HepG2 (cell line): Measurements from ENCODE around the gene PARP15. TPM values are rescaled to one million over a fixed set of nuclear protein-coding genes. Genes with fewer than 3 reads are reported as not detected.

Experiments used
- ARNT2 ChIP-seq: sonication (generic); formaldehyde crosslinking; IDR thresholded peaks from 2 replicates; pipeline ENCODE4 v1.8.0; 2022; ENCODE audit warnings: mild to moderate bottlenecking, low read depth, missing genetic modification reagents, moderate library complexity
- ARNTL ChIP-seq: sonication (generic); formaldehyde crosslinking; IDR thresholded peaks from 2 replicates; pipeline ENCODE4 v1.4.0; 2020; ENCODE audit warnings: mild to moderate bottlenecking, missing genetic modification reagents
- CAMTA2 ChIP-seq: sonication (generic); formaldehyde crosslinking; IDR thresholded peaks from 2 replicates; pipeline ENCODE4 v1.4.0; 2020; ENCODE audit warnings: mild to moderate bottlenecking, missing genetic modification reagents, borderline replicate concordance
- EP300 ChIP-seq, 3 experiments: sonication (generic) in 1 of 3; formaldehyde crosslinking in 1 of 3; IDR thresholded peaks; 2 replicates each; pipeline versions ENCODE4 v1.5.1 to v1.6.1; 2011 to 2020; ENCODE audit warnings: low read depth in 2 of 3, low read length in 2 of 3, borderline replicate concordance in 1 of 3, improper control_type of control experiment in 1 of 3, mild to moderate bottlenecking in 1 of 3, missing genetic modification reagents in 1 of 3, moderate library complexity in 1 of 3
- HCFC1 ChIP-seq: fragments of 150-350 bp; IDR thresholded peaks from 2 replicates; pipeline ENCODE4 v1.6.1; 2014; ENCODE audit warnings: low read depth, low read length
- HIVEP1 ChIP-seq: sonication (generic); formaldehyde crosslinking; IDR thresholded peaks from 2 replicates; pipeline ENCODE4 v1.4.0; 2020; ENCODE audit warnings: mild to moderate bottlenecking, missing genetic modification reagents
- KLF13 ChIP-seq: sonication (generic); formaldehyde crosslinking; IDR thresholded peaks from 2 replicates; pipeline ENCODE4 v1.4.0; 2020; ENCODE audit warnings: mild to moderate bottlenecking, missing genetic modification reagents
- KLF16 ChIP-seq, 2 experiments: sonication (generic) in 1 of 2; formaldehyde crosslinking in 1 of 2; IDR thresholded peaks; 2 replicates each; pipeline versions ENCODE4 v1.6.1 to v1.8.0; 2016 to 2023; ENCODE audit warnings: missing genetic modification reagents in 2 of 2, missing compliant biosample characterization in 1 of 2
- PITX1 ChIP-seq: sonication (generic); formaldehyde crosslinking; IDR thresholded peaks from 2 replicates; pipeline ENCODE4 v1.5.1; 2020; ENCODE audit warnings: mild to moderate bottlenecking, missing genetic modification reagents
- TOE1 ChIP-seq: sonication (generic); formaldehyde crosslinking; IDR thresholded peaks from 2 replicates; pipeline ENCODE4 v1.4.0; 2020; ENCODE audit warnings: mild to moderate bottlenecking, missing genetic modification reagents
- ZBTB8A ChIP-seq: sonication (generic); formaldehyde crosslinking; IDR thresholded peaks from 2 replicates; pipeline ENCODE4 v1.4.0; 2020; ENCODE audit warnings: mild to moderate bottlenecking, low read depth, missing genetic modification reagents, borderline replicate concordance
- ZNF329 ChIP-seq: sonication (generic); formaldehyde crosslinking; IDR thresholded peaks from 2 replicates; pipeline ENCODE4 v1.9.0; 2021; ENCODE audit warnings: low read depth, mild to moderate bottlenecking, missing genetic modification reagents
- ZNF432 ChIP-seq: sonication (generic); formaldehyde crosslinking; IDR thresholded peaks from 2 replicates; pipeline ENCODE4 v1.5.0; 2020; ENCODE audit warnings: missing genetic modification reagents, mild to moderate bottlenecking, borderline replicate concordance
- ZNF556 ChIP-seq: sonication (generic); formaldehyde crosslinking; IDR thresholded peaks from 2 replicates; pipeline ENCODE4 v1.4.0; 2020; ENCODE audit warnings: mild to moderate bottlenecking, missing genetic modification reagents, borderline replicate concordance
- ZNF557 ChIP-seq: sonication (generic); formaldehyde crosslinking; IDR thresholded peaks from 2 replicates; pipeline ENCODE4 v1.4.0; 2020; ENCODE audit warnings: missing genetic modification reagents
- ZNF678 ChIP-seq: sonication (generic); formaldehyde crosslinking; IDR thresholded peaks from 2 replicates; pipeline ENCODE4 v1.4.0; 2020; ENCODE audit warnings: mild to moderate bottlenecking, missing genetic modification reagents
- polyA plus RNA-seq, 8 experiments: library from polyadenylated mRNA; depleted of rRNA in 3 of 8; stranded (reverse) in 7 of 8; unstranded in 1 of 8; fragments of >200 nt; fragmentation: Illumina TruSeq in 4 of 8; extraction: Trizol in 4 of 8; gene quantifications; 2 replicates each; pipeline versions ENCODE4 v1.2.1 to v1.2.3, GENCODE V29; 2011 to 2016; ENCODE audit warnings: low read depth in 4 of 8, missing spikeins in 1 of 8, mixed read lengths in 1 of 8; ENCODE audit not compliant: insufficient read depth in 1 of 8
- total RNA-seq, 5 experiments: library from RNA; depleted of rRNA; stranded (reverse); fragments of >200 nt; fragmentation: Illumina TruSeq; extraction: Trizol; gene quantifications; 2 replicates each; pipeline ENCODE4 v1.2.3, GENCODE V29; 2016; ENCODE audit warnings: low read depth in 1 of 5
- TF ChIP-seq, protein P1 (sequence below): sonication (generic); formaldehyde crosslinking; IDR thresholded peaks from 2 replicates; pipeline ENCODE4 v1.4.0; 2020; ENCODE audit warnings: mild to moderate bottlenecking, missing genetic modification reagents
- TF ChIP-seq, protein P2 (sequence below): sonication (generic); formaldehyde crosslinking; IDR thresholded peaks from 2 replicates; pipeline ENCODE4 v1.5.1; 2020; ENCODE audit warnings: missing genetic modification reagents, mild to moderate bottlenecking, borderline replicate concordance
- TF ChIP-seq, protein P3 (sequence below): sonication (generic); formaldehyde crosslinking; conservative IDR thresholded peaks from 2 replicates; pipeline ENCODE4 v1.4.0; 2020; ENCODE audit warnings: mild to moderate bottlenecking, missing genetic modification reagents, moderate library complexity
- TF ChIP-seq, protein P4 (sequence below): sonication (generic); formaldehyde crosslinking; IDR thresholded peaks from 2 replicates; pipeline ENCODE4 v1.9.0; 2021; ENCODE audit warnings: missing genetic modification reagents, borderline replicate concordance

Gene PARP15
- total and polyA plus RNA-seq, 2 of the 13 experiments (the other 11 are each of a cell fraction or from before 2014, with no cell fraction given), result 0.02 TPM; not detected in 1

DNA sequence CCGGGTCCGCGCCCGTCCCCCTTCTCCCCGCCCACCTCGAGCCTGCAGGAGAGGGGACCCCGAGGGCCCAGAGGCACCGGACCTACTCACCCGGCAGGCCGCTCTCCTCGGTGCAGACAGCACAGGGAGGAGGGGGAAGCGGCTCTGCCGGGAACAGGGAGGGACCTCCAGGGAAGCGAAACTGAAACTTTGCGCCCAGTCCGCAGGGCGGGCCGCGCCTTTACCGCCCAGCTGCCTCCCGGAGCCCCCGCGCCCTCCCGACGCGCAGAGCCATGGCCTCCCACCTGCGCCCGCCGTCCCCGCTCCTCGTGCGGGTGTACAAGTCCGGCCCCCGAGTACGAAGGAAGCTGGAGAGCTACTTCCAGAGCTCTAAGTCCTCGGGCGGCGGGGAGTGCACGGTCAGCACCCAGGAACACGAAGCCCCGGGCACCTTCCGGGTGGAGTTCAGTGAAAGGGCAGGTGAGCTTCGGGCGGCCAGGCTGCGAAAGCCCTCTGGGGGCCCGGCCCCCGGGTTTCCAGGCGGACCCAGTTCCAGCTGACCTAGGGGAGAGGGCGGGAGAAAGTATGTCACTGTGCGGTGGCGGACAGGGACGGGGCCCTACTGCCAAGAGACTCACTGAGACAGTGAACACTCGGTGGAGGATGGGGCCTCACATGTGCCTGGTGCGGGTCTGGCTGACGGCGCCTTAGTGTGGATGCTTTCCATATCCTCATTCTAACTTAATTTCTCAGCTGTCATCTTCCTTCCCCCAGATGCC is 13.1 kb upstream of the PARP15 start, which contains the start of the genes DTX3L and PARP9 (continued):
- TF ChIP-seq, protein P1, sequence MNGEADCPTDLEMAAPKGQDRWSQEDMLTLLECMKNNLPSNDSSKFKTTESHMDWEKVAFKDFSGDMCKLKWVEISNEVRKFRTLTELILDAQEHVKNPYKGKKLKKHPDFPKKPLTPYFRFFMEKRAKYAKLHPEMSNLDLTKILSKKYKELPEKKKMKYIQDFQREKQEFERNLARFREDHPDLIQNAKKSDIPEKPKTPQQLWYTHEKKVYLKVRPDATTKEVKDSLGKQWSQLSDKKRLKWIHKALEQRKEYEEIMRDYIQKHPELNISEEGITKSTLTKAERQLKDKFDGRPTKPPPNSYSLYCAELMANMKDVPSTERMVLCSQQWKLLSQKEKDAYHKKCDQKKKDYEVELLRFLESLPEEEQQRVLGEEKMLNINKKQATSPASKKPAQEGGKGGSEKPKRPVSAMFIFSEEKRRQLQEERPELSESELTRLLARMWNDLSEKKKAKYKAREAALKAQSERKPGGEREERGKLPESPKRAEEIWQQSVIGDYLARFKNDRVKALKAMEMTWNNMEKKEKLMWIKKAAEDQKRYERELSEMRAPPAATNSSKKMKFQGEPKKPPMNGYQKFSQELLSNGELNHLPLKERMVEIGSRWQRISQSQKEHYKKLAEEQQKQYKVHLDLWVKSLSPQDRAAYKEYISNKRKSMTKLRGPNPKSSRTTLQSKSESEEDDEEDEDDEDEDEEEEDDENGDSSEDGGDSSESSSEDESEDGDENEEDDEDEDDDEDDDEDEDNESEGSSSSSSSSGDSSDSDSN, result peak; percentile 97
- peak; percentile 50; the same call in 1 of the 2 replicates for TF ChIP-seq ARNTL
- peak; percentile 49; the same call in 1 of the 2 replicates for TF ChIP-seq KLF13 (CRISPR knock-in tag)
- peak; percentile 71; the same call in 1 of the 2 replicates for TF ChIP-seq CAMTA2 (CRISPR knock-in tag)
- no peak for TF ChIP-seq EP300 (IDR thresholded peaks at IDR 0.05; ENCODE audit: low read depth in 2 of 2, low read length in 2 of 2)
- TF ChIP-seq EP300 (CRISPR knock-in tag; IDR thresholded peaks at IDR 0.05; ENCODE audit: borderline replicate concordance), result no peak
- TF ChIP-seq HIVEP1 (CRISPR knock-in tag), result peak; percentile 87
- no peak for TF ChIP-seq ZNF432
- TF ChIP-seq, protein P2, sequence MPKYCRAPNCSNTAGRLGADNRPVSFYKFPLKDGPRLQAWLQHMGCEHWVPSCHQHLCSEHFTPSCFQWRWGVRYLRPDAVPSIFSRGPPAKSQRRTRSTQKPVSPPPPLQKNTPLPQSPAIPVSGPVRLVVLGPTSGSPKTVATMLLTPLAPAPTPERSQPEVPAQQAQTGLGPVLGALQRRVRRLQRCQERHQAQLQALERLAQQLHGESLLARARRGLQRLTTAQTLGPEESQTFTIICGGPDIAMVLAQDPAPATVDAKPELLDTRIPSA (CRISPR knock-in tag), result 0 out of 2 replicates have a peak, but pooled peaks have one; percentile 64
- no peak for TF ChIP-seq PITX1 (CRISPR knock-in tag)
- no peak; the same call in 1 of the 2 replicates for TF ChIP-seq HCFC1
- 0 out of 2 replicates have a peak, but pooled peaks have one; percentile 35 for TF ChIP-seq ZNF556 (CRISPR knock-in tag)
- TF ChIP-seq ZNF557 (CRISPR knock-in tag), result no peak
- peak in 1 of 2 experiments; percentile 36; a peak in 1 of 4 replicates for TF ChIP-seq KLF16 (CRISPR knock-in tag; IDR thresholded peaks at IDR 0.05)
- TF ChIP-seq ZNF678 (CRISPR knock-in tag), result peak; percentile 70; the same call in 1 of the 2 replicates
- peak; percentile 87 for TF ChIP-seq ARNT2
- peak; percentile 92; the same call in 1 of the 2 replicates for TF ChIP-seq ZBTB8A (CRISPR knock-in tag)
- TF ChIP-seq, protein P3, sequence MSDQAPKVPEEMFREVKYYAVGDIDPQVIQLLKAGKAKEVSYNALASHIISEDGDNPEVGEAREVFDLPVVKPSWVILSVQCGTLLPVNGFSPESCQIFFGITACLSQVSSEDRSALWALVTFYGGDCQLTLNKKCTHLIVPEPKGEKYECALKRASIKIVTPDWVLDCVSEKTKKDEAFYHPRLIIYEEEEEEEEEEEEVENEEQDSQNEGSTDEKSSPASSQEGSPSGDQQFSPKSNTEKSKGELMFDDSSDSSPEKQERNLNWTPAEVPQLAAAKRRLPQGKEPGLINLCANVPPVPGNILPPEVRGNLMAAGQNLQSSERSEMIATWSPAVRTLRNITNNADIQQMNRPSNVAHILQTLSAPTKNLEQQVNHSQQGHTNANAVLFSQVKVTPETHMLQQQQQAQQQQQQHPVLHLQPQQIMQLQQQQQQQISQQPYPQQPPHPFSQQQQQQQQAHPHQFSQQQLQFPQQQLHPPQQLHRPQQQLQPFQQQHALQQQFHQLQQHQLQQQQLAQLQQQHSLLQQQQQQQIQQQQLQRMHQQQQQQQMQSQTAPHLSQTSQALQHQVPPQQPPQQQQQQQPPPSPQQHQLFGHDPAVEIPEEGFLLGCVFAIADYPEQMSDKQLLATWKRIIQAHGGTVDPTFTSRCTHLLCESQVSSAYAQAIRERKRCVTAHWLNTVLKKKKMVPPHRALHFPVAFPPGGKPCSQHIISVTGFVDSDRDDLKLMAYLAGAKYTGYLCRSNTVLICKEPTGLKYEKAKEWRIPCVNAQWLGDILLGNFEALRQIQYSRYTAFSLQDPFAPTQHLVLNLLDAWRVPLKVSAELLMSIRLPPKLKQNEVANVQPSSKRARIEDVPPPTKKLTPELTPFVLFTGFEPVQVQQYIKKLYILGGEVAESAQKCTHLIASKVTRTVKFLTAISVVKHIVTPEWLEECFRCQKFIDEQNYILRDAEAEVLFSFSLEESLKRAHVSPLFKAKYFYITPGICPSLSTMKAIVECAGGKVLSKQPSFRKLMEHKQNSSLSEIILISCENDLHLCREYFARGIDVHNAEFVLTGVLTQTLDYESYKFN (CRISPR knock-in tag), result peak; percentile 51; the same call in 1 of the 2 replicates
- TF ChIP-seq ZNF329 (CRISPR knock-in tag), result no peak
- TF ChIP-seq TOE1 (CRISPR knock-in tag), result 0 out of 2 replicates have a peak, but pooled peaks have one; percentile 59
- TF ChIP-seq, protein P4, sequence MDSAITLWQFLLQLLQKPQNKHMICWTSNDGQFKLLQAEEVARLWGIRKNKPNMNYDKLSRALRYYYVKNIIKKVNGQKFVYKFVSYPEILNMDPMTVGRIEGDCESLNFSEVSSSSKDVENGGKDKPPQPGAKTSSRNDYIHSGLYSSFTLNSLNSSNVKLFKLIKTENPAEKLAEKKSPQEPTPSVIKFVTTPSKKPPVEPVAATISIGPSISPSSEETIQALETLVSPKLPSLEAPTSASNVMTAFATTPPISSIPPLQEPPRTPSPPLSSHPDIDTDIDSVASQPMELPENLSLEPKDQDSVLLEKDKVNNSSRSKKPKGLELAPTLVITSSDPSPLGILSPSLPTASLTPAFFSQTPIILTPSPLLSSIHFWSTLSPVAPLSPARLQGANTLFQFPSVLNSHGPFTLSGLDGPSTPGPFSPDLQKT (CRISPR knock-in tag), result no peak
